GM18526 (cell line): ENCODE measurements around the gene AIF1.

Experiments
- POLR2A ChIP-seq: IDR thresholded peaks from 3 replicates; pipeline ENCODE4 v1.6.1; 2011; ENCODE audit not compliant: insufficient read length; ENCODE audit errors: extremely low read depth

AIF1 gene

GRCh38 chr6:31578184-31579118, 36.6 kb upstream of the AIF1 start:
- TF ChIP-seq POLR2A, result peak; percentile 32

GRCh38 chr6:31579119-31579505, 35.9 kb upstream of the AIF1 start:
- no peak for TF ChIP-seq POLR2A

GRCh38 chr6:31579546-31580437, 35.2 kb upstream of the AIF1 start:
- no peak for TF ChIP-seq POLR2A

- no peak for TF ChIP-seq POLR2A
Measured at GRCh38 chr6:31580438-31580740, 34.6 kb upstream of the AIF1 start.

GRCh38 chr6:31580807-31581433, 34.1 kb upstream of the AIF1 start:
- TF ChIP-seq POLR2A, result peak; percentile 42

- no peak for TF ChIP-seq POLR2A
Measured at GRCh38 chr6:31581434-31582229, 33.4 kb upstream of the AIF1 start.

GRCh38 chr6:31582230-31582643, 32.8 kb upstream of the AIF1 start, which contains the start of gene LTB:
Gene LTB, minus strand, starts transcription at chr6:31582424. Its CDS starts 7 bp downstream, at chr6:31582417.
- TF ChIP-seq POLR2A, result peak; percentile 23

- TF ChIP-seq POLR2A, result no peak
Measured at GRCh38 chr6:31585491-31585890, 29.5 kb upstream of the AIF1 start.

GRCh38 chr6:31586008-31586407, 29.0 kb upstream of the AIF1 start, which contains the start of gene LST1:
Gene LST1, plus strand, starts transcription at chr6:31586277. Its CDS starts 1,023 bp downstream, at chr6:31587300.
- TF ChIP-seq POLR2A, result no peak

GRCh38 chr6:31586599-31587281, 28.3 kb upstream of the AIF1 start:
- TF ChIP-seq POLR2A, result peak; percentile 27

GRCh38 chr6:31587791-31588777, 26.9 kb upstream of the AIF1 start:
- TF ChIP-seq POLR2A, result no peak

- TF ChIP-seq POLR2A, result no peak
Measured at GRCh38 chr6:31588871-31589650, 26.0 kb upstream of the AIF1 start.
